ENCODE results near the gene RNF144B.
"Not testable (repeated sequence)": the region's sequence is repeated elsewhere in the genome, so short reads cannot be mapped to it uniquely, and the experiment has no call there.

The RNF144B gene

GRCh38 chr6:18405477-18406293 lies 18.5 kb downstream of the RNF144B start:
- in situ Hi-C loops (cut with MboI; ENCODE audit: low sequenced_read_pairs), result no loop called here

- in situ Hi-C loops (cut with MboI; ENCODE audit: low sequenced_read_pairs), result no loop called here
Observed at GRCh38 chr6:18406955-18407749, 20.0 kb downstream of the RNF144B start.

- in situ Hi-C loops (cut with MboI; ENCODE audit: low sequenced_read_pairs), result not testable (repeated sequence)
Observed at GRCh38 chr6:18409602-18410001, 22.5 kb downstream of the RNF144B start.

GRCh38 chr6:18410412-18410811 lies 23.3 kb downstream of the RNF144B start:
- in situ Hi-C loops (cut with MboI; ENCODE audit: low sequenced_read_pairs), result no loop called here

GRCh38 chr6:18412068-18412467 lies 24.9 kb downstream of the RNF144B start:
- in situ Hi-C loops (cut with MboI; ENCODE audit: low sequenced_read_pairs), result no loop called here

GRCh38 chr6:18412644-18413043 lies 25.5 kb downstream of the RNF144B start:
- in situ Hi-C loops (cut with MboI; ENCODE audit: low sequenced_read_pairs), result no loop called here

- in situ Hi-C loops (cut with MboI; ENCODE audit: low sequenced_read_pairs), result no loop called here
Observed at GRCh38 chr6:18413381-18413780, 26.2 kb downstream of the RNF144B start.

GRCh38 chr6:18414116-18414515 lies 27.0 kb downstream of the RNF144B start:
- in situ Hi-C loops (cut with MboI; ENCODE audit: low sequenced_read_pairs), result no loop called here

GRCh38 chr6:18415207-18415606 lies 28.1 kb downstream of the RNF144B start:
- in situ Hi-C loops (cut with MboI; ENCODE audit: low sequenced_read_pairs), result no loop called here

GRCh38 chr6:18415671-18416340 lies 28.7 kb downstream of the RNF144B start:
- in situ Hi-C loops (cut with MboI; ENCODE audit: low sequenced_read_pairs), result no loop called here

GRCh38 chr6:18416341-18416679 lies 29.2 kb downstream of the RNF144B start:
- in situ Hi-C loops (cut with MboI; ENCODE audit: low sequenced_read_pairs), result no loop called here

- in situ Hi-C loops (cut with MboI; ENCODE audit: low sequenced_read_pairs), result no loop called here
Observed at GRCh38 chr6:18420328-18420727, 33.2 kb downstream of the RNF144B start.

- in situ Hi-C loops (cut with MboI; ENCODE audit: low sequenced_read_pairs), result no loop called here
Observed at GRCh38 chr6:18422136-18422535, 35.0 kb downstream of the RNF144B start.

- in situ Hi-C loops (cut with MboI; ENCODE audit: low sequenced_read_pairs), result no loop called here
Observed at GRCh38 chr6:18423426-18423825, 36.3 kb downstream of the RNF144B start.

- in situ Hi-C loops (cut with MboI; ENCODE audit: low sequenced_read_pairs), result no loop called here
Observed at GRCh38 chr6:18424201-18424600, 37.1 kb downstream of the RNF144B start.

GRCh38 chr6:18425218-18425617 lies 38.1 kb downstream of the RNF144B start:
- in situ Hi-C loops (cut with MboI; ENCODE audit: low sequenced_read_pairs), result no loop called here

GRCh38 chr6:18427296-18427695 lies 40.1 kb downstream of the RNF144B start:
- in situ Hi-C loops (cut with MboI; ENCODE audit: low sequenced_read_pairs), result no loop called here

- in situ Hi-C loops (cut with MboI; ENCODE audit: low sequenced_read_pairs), result no loop called here
Observed at GRCh38 chr6:18429655-18430297, 42.6 kb downstream of the RNF144B start.

GRCh38 chr6:18431581-18431980 lies 44.4 kb downstream of the RNF144B start:
- in situ Hi-C loops (cut with MboI; ENCODE audit: low sequenced_read_pairs), result no loop called here

GRCh38 chr6:18432180-18432579 lies 45.0 kb downstream of the RNF144B start:
- in situ Hi-C loops (cut with MboI; ENCODE audit: low sequenced_read_pairs), result no loop called here

GRCh38 chr6:18432619-18433018 lies 45.5 kb downstream of the RNF144B start:
- in situ Hi-C loops (cut with MboI; ENCODE audit: low sequenced_read_pairs), result no loop called here

All from HL-60/S4 treated with retinoic acid at 250 ng/mL for 4 days and 3 days (cell line).